ENCODE results near the gene SUMO2.

The SUMO2 gene

DNA sequence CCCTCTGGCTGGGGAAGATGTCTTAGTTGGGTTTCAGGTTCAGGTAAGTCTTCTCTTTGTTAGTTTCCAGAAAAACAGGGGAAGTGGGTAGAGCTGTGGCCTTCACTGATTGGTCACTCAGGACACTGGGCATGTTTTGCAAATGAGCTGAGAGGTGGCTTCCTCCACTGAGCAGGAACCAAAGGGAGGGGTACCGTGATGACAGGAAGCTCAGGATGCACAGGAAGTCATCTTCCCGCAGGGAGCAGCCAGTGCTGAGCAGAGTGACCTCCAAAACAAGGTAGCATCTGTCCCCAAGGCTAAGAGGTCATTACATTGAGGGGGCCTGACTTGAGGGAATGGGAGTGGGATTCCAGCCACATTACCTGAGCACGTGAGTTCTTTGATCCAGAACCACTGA, 56.8 kb downstream of the SUMO2 start:
- FAIRE-seq (peak; percentile 23), DNase-seq (ENCODE audit: insufficient read length, low spot score) (no peak)
- TF ChIP-seq TAF1 (IDR thresholded peaks at IDR 0.05; ENCODE audit: low read depth, low read length): no peak
- TF ChIP-seq POLR2A (IDR thresholded peaks at IDR 0.05; ENCODE audit: low read depth, low read length): peak; percentile 25; the same call in 1 of the 2 replicates
- peak; percentile 53 for TF ChIP-seq SPI1 (IDR thresholded peaks at IDR 0.05; ENCODE audit: low read depth, low read length)

DNA sequence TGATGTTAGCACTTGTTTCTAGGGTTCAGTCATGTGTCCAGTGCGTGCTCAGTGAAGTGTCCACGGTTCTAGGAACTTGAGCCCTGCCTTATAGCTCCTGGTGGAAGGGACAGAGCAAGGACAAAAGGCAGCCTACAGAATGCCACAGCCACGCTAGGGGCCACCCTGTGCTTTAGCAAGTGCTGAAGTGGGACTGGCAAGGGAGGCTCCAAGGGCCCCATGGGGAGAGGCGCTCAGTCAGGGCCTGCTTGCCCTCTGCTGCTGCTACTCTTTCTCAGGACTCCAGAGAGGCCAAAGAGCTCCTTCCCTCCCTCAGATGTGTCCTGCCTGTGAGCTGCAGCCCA, 58.0 kb downstream of the SUMO2 start:
- FAIRE-seq: no peak
- DNase-seq (ENCODE audit: insufficient read length, low spot score): no peak
- no peak for TF ChIP-seq POLR2A (IDR thresholded peaks at IDR 0.05; ENCODE audit: low read depth, low read length)
- TF ChIP-seq POU2F2 (IDR thresholded peaks at IDR 0.05; ENCODE audit: low read depth, low read length): no peak
- no peak for TF ChIP-seq SPI1 (IDR thresholded peaks at IDR 0.05; ENCODE audit: low read depth, low read length)
- no peak for TF ChIP-seq TAF1 (IDR thresholded peaks at IDR 0.05; ENCODE audit: low read depth, low read length)
- no peak for TF ChIP-seq PAX5 (IDR thresholded peaks at IDR 0.05; ENCODE audit: insufficient read depth, low read length, severe bottlenecking)
- no peak for TF ChIP-seq POLR2AphosphoS5 (IDR thresholded peaks at IDR 0.05; ENCODE audit: low read depth, low read length)

- TF ChIP-seq PAX5 (IDR thresholded peaks at IDR 0.05; ENCODE audit: insufficient read depth, low read length, severe bottlenecking) (no peak), POLR2A (IDR thresholded peaks at IDR 0.05; ENCODE audit: low read depth, low read length) (0 out of 2 replicates have a peak, but pooled peaks have one; percentile 11)
- no peak for FAIRE-seq
- DNase-seq (ENCODE audit: insufficient read length, low spot score): no peak
Measured at GRCh38 chr17:75124041-75124818, 58.5 kb downstream of the SUMO2 start.

- no peak for TF ChIP-seq SPI1 (IDR thresholded peaks at IDR 0.05; ENCODE audit: low read depth, low read length)
- no peak for DNase-seq (ENCODE audit: insufficient read length, low spot score)
- no peak for FAIRE-seq
Measured at GRCh38 chr17:75118307-75118706, 64.5 kb downstream of the SUMO2 start.

- TF ChIP-seq POU2F2 (IDR thresholded peaks at IDR 0.05; ENCODE audit: low read depth, low read length) (no peak), POLR2AphosphoS5 (IDR thresholded peaks at IDR 0.05; ENCODE audit: low read depth, low read length) (no peak), PAX5 (IDR thresholded peaks at IDR 0.05; ENCODE audit: insufficient read depth, low read length, severe bottlenecking) (no peak)
- FAIRE-seq: no peak
Measured at GRCh38 chr17:75116737-75117136, 66.0 kb downstream of the SUMO2 start.

More at GRCh38 chr17:75116737-75117136, 66.0 kb downstream of the SUMO2 start:
- DNase-seq (ENCODE audit: insufficient read length, low spot score): no peak
